Middle frontal gyrus (tissue), 1 donor: ENCODE data around the gene KLHDC4.

ENCODE experiments used
- DNase-seq: peaks from one replicate; pipeline ENCODE4 v3.0.0-alpha.2; 2015; ENCODE audit warnings: low spot score; ENCODE audit errors: extremely low spot score

KLHDC4 gene

DNA sequence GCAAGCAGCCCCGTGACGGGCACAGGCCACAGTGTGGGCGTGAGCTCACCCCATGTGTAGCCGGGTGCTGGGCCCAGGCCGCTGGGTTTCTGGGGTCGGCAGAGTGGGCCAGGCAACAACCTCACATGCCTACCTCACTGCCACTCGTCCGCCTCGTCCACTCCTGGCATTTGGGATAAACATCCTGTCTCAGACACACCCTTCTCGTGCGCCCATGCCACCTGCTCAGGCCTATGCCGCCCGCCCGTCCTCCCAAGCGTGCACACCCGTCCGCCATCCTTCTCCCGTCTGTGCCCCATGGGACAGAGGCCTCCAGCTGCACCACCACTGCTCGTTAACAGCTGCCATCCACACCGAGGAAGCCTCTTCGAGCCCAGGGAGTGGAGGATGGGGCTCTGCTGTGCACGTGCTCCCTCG lies 64.3 kb downstream of the KLHDC4 start:
- no peak for DNase-seq

DNA sequence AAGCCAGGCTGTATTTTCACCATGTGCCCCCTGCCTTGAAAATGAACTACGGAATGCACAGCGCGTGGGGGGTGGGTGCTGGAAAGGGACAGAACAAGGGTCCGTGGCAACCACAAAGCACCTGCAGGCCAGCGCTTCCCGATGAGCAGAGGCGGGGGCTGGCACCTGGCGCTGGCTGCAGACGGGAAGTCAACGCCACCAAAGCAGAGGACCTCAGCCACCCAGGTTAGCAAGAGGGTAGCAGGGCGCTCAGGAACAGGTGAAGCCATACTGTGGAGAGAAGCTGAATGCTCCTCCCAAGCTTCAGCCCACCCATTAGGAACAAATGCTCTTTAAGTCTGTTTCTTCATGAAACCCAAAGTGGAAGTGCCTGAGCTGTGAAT lies 64.7 kb downstream of the KLHDC4 start:
- DNase-seq, result no peak

DNA sequence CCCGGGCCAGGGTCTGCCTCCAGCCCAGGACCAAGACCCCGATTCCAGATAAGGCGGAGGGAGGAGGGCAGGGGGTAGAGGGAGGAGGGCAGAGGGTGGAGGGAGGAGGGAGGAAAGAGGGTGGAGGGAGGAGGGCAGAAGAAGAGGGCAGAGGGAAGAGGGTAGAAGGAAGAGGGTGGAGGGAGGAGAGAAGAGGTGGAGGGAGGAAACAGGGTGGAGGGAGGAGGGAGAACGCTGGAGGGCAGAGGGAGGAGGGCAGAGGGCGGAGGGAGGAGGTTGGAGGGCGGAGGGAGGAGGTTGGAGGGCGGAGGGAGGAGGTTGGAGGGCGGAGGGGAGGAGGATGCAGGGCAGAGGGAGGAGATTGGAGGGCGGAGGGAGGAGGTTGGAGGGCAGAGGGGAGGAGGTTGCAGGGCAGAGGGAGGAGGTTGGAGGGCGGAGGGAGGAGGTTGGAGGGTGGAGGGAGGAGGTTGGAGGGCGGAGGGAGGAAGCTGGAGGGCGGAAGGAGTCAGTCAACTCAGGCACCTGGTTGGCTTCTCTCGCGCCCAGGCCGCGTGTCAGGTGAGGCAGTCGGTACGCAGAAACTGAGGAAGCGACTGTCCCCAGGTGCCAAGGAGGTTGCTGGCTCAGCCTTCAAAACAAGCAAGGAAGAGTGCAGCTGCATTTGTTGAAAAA lies 65.2 kb downstream of the KLHDC4 start:
- DNase-seq, result no peak

DNA sequence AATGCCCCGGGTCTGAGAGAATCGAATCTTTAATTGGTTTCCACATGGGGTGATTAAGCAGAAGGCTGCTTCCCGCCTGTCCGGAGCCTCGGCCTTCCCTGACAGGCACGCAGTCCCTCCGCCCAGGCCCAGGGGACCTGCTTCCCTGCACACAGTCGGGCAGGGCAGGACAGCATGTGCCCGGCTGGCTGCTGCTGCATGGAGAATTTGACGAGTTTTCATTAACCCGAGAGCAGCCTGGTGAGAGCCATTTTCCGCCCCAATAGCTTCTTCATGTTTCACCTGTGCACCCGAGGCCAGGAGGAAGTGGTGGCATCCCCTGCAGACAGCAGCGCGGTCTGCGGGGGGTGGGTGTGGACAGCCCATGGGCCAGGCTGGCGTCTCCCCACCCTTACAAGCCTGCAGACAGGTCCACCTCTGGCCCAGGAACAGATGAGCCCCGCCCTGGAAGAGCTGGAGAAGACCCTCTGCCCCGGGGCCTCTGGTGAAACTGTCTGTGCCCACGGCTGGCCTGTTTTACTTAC lies 67.0 kb downstream of the KLHDC4 start:
- DNase-seq, result no peak

DNA sequence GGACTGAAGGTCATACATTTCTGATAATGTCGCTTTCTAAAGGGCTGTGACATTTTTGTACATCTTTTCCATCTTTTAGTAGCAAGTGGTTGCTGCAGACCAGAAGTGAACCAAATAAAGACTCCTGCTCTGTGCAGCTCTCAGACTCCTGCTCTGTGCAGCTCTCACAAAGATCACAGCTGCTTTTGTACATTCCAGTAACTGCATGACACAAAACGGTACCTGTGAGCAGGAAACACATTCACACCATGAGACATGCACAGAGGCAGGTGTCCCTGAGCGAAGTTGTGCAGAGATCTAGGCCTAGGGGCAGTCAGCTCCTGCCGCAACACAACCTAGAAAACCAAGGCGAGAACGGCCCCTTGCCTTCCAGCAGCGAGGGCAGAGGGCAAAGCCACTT lies 67.5 kb downstream of the KLHDC4 start:
- no peak for DNase-seq

DNA sequence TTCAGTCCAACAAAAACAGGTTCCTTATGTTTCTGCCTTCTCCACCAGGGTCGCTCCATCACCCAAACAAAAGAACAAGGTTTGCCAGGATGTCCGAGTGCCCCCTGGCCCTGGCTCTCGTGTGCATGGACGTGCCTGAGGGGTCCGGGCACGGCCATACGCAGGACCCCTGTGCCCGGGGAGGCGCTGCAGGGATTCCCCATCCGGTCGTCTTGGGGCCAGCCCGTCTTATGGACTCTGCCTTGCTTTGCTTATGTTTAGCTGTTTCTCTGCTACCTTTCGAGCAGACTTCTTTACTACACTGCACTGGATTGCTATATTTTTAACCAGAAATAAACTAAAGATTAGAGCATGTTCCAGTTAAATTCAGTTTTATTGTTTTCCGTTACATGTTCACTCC lies 68.0 kb downstream of the KLHDC4 start:
- no peak for DNase-seq

DNA sequence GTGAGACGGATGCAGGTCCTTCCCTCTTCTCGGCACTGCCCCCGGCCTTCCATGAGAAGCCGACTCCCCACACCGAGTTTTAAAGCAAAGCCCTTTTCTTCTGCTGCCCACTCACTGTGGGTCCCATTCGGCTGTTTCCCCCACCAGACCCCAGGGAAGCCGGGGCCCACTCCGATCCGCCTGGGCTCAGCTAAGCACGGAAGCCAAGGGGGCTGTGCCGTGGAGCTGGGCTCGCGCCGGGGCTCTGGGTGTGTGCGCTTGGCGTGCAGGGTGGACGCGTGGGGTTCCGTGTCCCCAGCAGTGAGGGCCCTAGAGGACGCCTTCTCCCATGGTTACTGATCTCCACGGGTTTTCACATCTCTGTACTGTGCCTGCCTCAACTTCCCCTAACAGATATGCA lies 68.5 kb downstream of the KLHDC4 start:
- DNase-seq, result no peak

DNA sequence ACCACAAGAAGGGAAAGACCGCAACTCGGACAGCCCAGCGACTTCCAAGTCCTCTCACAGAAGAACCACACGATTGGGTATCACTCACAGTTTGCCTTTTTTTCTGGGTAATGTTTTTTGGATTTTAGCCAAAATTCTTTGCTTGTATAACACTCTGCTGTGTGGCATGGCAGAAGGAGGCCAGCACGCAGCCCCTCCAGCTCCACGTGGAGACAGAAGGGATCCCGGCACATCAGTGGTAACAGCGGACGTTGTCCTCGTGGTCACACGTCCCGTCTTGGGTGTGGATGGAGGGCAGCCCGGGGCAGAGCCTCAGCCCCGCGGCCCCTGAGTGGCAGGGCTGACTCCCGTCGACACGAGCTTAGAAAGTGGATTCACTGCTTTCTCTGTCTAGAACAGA lies 69.1 kb downstream of the KLHDC4 start:
- DNase-seq, result no peak

DNA sequence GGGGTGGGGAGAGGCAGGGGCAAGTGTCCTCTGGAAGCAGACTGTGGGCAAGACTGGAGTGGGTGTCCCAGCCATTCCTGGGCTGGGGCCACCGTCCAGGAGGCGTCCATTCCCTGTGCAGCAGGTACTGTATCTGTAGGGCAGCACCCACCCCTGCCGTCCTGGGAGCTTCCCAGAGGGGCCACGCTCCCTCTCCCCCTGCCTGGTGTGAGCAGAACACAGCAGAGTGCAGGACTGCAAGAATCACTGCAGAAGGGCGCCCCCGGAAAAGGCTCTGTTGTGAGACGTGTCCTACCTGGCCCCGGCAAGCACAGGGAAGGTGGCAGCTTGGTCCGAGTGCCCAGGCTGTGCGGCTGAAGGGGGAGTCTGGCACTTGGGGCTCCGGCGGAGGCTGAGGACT lies 70.3 kb downstream of the KLHDC4 start:
- DNase-seq, result no peak

DNA sequence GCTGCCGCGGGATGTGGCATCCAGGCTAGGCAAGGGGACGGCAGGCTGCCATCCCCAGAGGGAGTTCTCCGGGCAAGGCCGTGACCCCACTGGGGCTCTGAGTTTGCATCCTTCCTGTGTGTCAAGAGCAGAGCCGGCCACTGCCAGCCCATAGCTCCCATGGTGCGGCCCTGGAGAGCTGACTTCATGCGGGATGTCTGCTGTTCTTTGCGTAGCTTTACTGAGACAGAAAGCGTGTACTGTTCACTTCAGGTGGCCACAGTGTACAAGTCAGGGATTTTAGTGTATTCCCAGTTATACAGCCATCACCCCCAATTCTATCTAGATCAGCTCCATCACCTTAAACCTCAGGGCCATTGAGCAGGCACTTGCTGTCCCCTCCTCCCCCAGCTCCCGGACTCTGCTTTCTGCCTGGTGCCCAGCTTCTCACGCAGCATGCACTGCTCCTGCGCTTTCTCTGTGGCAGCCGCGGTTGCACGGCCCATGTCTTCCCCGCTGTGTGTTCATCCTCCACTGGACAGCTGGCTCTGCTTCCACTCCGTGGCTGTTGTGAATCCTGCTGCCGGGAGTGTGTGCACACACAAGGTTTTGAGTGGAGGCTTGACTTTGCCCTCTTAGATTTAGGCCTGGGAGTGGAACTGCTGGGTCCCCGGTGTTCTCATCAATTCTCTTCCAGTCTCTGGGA lies 71.2 kb downstream of the KLHDC4 start:
- no peak for DNase-seq

DNA sequence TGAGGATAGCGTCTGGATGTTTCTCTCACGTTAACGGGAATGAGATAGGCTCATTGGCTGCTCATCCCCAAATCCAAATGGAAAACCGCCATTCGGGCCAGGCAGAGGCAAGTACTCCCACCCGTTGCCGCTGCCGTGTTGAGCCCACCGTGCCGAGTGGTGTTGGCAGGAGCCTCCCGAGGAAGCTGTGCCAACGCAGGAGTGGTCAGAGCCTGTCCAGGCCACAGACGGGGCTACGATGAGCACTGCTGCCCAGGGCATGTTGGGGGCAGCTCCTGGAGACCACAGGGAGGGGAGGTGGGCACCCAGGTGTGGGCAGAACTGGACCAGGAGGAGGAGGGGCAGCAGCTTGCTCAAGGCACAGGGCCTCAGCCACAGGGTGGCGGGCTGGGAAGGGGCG lies 72.0 kb downstream of the KLHDC4 start:
- no peak for DNase-seq

DNA sequence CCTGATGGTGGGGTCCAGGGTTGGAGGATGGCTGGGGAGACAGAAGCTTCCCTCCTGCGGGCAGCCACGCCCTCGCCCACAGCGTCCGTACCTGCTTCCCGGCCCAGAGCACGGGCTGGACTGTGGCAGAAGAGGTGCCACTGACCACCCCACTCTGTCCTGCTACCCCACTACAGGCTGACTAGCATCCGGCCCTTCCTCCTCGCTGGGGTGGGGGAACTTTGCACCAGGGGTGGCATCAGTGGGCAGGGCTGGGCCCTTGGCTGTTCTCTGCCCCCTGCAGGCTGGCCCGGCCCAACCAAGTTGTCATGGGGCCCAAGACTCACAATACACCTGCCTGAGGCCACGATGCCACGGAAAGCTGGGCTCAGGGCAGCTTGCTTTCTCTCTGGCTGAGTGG lies 73.0 kb downstream of the KLHDC4 start:
- no peak for DNase-seq

DNA sequence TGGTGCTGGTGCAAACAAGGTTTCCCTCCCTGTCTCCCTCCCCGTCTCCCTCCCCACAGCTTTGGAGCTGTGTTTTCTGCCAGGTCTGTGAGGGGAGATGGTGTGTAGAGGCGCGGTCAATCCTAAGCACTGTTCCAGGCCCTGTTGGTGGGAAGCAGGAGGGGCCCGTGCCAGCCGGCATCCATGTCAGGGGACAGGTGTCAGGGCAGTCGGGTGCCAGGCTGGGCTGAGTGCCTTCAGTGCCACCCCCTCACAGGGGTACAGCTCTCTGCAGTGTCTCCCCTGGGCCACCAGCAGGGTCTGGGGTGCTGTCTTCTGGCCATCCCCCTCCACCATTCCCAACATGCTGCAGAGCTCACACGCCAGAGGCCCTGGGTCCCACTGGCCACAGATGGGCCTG lies 73.6 kb downstream of the KLHDC4 start:
- DNase-seq, result no peak

DNA sequence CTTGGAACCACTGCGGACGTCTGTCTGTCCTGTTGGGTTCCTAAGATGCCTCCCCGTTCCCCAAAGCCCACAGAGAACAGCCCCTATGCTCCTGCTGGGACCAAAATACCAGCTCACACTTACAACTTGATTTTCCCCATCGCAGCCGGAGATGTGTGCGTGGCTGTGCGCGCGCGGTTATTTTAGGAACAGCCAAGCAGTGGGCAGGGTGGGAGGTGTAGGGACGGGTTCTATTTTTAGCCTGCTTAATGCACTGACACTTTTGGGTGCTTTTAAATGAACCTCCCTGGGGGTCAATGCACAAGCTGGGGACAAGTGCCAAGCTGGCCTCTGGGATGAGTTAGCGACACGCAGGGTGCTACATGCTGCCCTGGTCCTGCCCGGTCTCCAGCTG lies 74.1 kb downstream of the KLHDC4 start:
- DNase-seq, result no peak

DNA sequence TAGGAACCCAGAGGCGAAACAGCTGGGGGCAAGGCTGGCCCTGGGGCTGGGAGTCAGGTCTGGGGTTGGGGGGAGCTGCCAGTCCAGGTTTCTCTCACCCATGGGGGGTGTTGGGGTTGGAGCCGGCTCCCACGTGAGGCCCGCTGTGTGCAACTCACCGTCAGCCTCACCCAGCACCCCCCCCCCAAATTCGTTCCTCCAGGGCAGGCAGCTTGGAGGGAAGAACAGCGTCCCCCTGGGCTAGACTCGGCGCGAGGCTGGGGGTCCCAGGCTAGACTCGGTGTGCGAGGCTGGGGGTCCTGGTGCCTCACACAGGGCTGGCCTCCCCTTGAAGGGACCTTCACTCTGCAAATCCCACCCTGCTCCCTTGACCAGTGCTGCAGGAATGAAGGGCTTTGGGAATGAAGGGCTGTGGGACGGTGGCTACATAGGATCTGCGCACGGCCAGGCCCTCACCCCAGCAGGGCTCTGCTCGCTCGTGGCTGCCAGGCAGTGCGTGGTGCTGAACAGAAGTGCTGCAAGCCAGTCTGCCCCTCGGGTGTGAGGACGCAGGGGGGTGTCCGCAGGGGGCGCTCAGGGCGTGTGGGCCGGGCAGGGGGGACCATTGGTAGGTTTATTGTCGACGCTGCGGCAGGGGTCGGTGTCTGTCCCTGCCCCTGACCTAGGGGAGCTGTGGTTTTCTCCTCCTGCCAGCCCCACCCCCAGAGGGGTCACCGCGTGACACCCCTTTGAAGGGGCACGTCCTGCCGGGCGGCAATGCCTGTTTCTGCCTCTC lies 74.7 kb downstream of the KLHDC4 start:
- DNase-seq, result no peak

DNA sequence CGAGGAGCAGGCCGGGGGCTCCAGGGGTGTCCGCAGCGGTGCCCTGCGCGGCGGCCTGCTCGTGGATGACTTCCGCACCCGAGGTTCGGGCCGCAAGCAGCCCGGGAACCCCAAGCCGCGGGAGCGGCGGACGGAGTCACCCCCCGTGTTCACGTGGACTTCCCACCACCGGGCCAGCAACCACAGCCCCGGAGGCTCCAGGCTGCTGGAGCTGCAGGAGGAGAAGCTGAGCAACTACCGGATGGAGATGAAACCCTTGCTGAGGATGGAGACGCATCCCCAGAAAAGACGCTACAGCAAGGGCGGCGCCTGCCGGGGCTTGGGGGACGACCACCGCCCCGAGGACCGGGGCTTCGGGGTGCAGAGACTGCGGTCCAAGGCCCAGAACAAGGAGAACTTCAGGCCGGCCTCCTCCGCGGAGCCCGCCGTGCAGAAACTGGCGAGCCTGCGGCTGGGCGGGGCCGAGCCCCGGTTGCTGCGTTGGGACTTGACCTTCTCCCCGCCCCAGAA lies 75.8 kb downstream of the KLHDC4 start:
- no peak for DNase-seq

DNA sequence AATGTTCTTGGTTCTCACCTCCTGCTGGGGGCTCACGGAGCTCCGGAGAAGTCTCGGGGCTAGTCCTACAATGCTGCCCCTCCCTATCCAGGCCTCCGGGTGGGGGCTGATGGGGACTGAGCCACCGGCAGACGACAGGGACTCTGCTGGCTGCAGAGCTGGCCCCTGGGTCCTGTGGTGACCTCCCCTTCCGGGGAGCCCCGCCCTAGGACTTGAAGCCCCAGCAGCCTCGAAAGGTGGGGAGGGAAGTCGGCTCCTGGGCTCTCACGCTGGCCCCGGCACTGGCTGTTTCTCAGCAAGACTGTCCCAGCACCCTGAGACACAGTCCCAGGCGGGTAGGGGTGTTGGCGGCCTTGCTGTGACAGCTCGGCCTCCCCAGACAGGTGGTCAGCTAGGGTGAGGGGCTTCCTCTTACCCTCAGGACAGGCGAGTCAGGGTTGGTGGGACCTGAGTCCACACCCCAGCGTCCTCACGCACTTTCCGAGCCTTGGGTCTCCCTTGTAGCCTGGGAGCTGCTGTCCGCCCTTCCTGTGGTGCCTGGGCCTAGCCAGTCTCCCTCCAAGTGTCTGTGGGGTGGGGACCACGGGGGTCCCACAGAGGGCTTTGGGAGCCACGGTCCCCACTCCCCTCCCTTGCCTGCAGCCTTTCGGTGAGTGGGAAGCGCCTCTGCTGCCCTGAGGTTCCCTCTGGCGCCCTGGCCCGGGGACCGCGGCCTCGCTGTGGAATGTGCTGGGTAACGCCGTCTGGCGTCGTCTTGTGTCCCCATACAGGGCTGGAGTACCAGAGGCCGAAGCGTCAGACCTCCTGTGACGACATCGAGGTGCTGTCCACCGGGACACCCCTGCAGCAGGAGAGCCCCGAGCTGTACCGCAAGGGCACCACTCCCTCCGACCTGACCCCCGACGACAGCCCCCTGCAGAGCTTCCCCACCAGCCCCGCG lies 76.6 kb downstream of the KLHDC4 start:
- DNase-seq, result no peak

DNA sequence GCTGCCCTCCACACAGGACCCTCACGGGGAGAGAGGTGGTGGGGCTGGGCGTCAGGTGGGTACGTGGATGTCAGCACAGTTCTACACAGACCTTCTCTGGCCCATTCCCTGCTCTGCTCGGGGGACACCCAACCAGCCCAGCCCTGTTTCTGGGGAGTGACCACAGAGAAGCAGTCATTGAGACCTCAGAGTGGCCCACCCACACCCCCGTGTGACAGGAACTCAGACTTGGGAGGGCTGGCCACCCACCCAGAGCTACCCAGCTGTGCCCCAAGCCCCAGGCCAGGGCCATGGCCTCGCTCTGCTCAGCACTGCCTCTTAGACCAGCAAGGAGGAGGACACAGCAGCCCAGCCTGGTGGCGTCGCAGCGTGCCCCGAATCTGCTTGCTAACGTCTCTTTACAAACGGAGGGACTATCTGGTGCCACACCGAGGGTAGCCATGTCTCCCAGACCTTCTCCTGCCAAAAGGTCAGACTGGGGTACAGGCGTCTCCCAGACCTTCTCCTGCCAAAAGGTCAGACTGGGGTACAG lies 77.7 kb downstream of the KLHDC4 start:
- no peak for DNase-seq

DNA sequence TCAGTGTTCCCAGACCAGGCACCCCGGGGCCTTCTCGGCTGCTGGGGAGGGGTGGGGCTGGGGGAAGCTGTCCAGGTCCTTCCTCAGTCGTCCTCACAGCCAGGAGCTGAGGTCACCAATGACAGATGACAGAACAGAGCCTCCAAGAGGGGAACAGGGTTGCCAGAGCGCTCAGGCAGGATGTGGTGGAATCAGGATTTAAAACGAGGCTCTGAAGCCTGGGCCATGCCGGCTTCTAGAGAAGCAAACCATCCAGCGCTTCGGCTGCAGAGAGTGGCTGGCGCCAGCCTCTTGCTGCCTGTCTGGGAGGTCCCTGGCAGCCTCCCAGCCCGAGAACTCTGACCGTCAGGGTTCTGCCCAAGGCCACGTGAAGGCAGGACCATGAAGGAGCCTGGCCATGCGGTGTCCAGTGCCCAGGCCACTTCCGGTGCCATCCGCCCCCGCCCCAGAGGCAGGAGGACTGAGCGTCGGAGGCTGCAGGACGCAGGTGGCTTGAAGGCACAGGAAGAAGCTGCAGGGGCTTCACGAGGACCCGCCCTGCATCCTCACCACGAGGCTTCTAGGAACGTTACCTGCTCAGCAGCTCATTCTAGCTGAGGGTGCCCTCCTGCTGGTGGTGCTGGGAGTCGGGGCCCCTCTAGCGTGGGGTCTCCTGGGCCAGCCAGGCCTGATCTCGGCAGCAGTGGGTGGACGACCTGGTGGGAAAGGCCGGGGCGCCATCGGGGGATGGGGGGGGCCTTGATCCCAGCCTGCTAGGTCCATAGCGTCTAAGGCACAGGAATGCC lies 78.5 kb downstream of the KLHDC4 start:
- no peak for DNase-seq

DNA sequence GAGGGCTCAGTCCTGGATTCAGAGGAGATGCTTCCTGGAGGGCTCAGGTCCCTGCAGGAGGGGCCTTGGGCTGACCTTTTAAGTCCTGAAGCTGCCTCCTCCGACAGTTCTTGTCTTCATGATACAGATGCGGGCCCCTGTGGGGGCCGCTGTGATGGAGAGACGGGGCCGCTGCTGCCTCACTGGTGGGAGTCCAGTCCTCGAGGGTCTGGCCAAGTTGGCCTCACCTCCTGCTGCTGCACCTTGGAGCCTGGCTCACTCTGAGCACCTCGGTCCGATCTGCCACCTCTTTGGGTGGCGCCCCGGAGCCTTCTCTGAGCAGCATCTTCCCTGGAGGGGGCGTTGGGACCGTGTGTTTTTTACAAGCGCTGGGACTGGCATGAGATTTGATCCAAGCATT lies 79.1 kb downstream of the KLHDC4 start:
- no peak for DNase-seq
